ENCODE measurements around the gene CD248.

CD248 gene

DNA sequence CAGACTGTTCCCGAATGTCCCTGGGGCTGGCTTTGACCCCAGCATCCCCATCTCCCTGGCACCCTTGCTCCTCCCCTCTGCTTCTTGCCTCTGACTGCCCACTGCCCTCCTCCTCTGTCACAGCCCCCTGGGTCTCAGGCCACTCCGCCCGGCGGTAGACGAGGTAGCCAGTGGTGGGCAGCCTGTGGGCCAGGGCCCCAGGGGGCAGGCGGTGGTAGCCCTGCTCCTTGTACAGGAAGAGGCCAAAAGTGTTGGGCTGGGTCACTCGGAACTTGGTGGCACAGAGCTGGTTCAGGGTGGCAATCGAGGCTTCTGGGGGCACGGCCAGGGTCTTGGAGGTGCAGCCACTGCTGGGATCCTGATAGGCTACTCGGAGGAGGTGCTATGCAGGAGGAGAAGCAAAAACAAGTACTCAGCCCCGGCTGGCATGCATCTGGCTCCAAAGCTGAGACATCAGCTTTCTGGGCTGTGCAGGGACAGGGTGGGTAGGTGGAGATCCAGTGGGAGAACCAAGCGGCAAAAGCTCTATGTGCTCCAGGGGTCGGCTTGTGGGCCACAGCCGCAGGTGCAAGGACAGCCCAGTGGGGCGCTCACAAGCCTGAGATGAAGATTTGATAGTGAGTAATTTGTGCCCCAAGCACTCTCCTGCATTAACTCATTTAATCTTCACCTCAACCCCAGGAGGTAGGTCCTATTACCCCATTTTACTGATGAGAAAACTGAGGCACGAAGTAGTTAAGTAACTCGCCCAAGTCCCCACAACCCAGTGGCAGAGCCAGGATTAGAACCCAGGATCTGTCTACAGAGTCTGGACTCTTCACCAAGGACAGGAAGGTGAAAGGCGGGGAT is 15.8 kb upstream of the CD248 start:
- no peak overlapping the region for H3K9ac ChIP-seq (ENCODE audit: low read length)
- no peaks in the 10 kb centered on the region for H3K9me3 ChIP-seq (ENCODE audit: low read length)
- no peak overlapping the region for H3K4me3 ChIP-seq (ENCODE audit: low read depth in 1 of 2, low read length in 2 of 2)
- H3K27me3 ChIP-seq (ENCODE audit: control insufficient read depth in 1 of 2, insufficient read depth in 2 of 2, low read length in 2 of 2) = peaks cover 0 to 8% of the 10 kb centered on the region in 2 donors
- H3K36me3 ChIP-seq (ENCODE audit: insufficient read depth, low read length) = peaks cover 6% of the 10 kb centered on the region
- H3K27ac ChIP-seq (ENCODE audit: low read depth, low read length) = no peak overlapping the region
- peaks cover 23% of the 10 kb centered on the region for H3K4me1 ChIP-seq (ENCODE audit: insufficient read depth, low read length)

DNA sequence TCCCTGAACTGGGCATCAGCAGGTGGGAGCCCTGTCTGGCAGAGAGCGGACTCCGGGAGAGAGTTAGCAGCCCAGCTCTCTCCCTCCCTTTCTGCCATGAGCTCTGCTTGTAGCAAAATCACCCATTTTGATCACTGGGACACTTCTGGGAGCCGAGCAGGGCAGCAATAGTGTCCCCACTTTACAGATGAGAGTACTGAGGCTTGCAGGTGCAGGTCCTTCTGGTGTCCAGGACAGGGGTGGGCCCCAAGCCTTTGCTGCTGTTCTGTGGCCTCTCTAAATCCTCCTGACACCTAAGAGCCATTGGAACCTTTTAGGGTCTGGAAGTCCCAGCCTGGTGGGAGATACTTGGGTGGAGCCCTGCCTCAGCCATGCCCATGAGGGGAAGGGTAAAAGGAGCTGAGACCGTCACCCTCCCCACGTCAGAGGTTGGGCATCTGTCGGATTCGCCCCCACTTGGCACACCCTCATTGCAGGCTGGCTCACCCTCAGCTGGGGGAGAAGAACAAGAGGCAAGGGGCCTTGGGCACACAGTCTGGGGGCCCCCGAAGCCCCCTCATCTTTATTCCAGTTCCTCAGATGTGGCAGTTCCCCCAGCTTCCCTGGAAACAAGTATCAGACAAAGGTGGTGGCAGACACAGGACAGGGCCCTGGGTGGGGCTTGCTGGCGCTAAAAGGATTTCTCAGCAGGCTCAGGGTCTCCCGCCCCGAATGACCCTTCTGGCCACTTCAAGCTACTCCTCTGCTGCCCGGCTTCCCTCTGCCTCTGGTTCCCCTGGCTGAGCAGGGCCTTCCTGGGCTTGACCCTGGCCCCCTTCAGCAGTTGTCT is 14.9 kb upstream of the CD248 start:
- no peak overlapping the region for H3K4me3 ChIP-seq (ENCODE audit: low read depth in 1 of 2, low read length in 2 of 2)
- no peaks in the 10 kb centered on the region for H3K9me3 ChIP-seq (ENCODE audit: low read length)
- H3K27me3 ChIP-seq (ENCODE audit: control insufficient read depth in 1 of 2, insufficient read depth in 2 of 2, low read length in 2 of 2) = peaks cover 0 to 8% of the 10 kb centered on the region in 2 donors
- no peaks in the 10 kb centered on the region for H3K36me3 ChIP-seq (ENCODE audit: insufficient read depth, low read length)
- peaks cover 27% of the 10 kb centered on the region for H3K4me1 ChIP-seq (ENCODE audit: insufficient read depth, low read length)
- no peak overlapping the region for H3K27ac ChIP-seq (ENCODE audit: low read depth, low read length)
- H3K9ac ChIP-seq (ENCODE audit: low read length) = no peak overlapping the region

DNA sequence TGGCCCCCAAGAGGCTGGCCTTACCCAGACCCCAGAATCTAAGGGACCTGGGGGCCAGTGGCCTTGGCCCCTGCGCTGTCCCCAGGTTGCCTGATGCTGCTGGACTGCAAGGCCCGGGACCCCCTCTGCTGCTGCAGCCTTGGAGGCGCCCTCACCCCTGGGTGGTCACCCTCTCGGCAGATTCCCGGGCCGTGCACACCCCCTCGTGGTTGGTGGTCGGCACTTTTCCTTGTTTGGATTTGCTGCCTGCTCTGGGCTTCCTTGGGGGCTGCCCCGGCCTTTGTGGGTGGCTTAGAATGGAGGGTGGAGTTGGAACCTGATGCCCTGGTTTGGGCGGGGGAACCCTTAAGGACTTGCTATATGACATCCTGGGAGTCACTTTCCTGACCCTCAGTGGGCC is 14.1 kb upstream of the CD248 start:
- H3K36me3 ChIP-seq (ENCODE audit: insufficient read depth, low read length) = no peaks in the 10 kb centered on the region
- peaks cover 0 to 8% of the 10 kb centered on the region in 2 donors for H3K27me3 ChIP-seq (ENCODE audit: control insufficient read depth in 1 of 2, insufficient read depth in 2 of 2, low read length in 2 of 2)
- no peak overlapping the region for H3K27ac ChIP-seq (ENCODE audit: low read depth, low read length)
- no peaks in the 10 kb centered on the region for H3K9me3 ChIP-seq (ENCODE audit: low read length)
- no peak overlapping the region for H3K9ac ChIP-seq (ENCODE audit: low read length)
- no peak overlapping the region for H3K4me3 ChIP-seq (ENCODE audit: low read depth in 1 of 2, low read length in 2 of 2)
- H3K4me1 ChIP-seq (ENCODE audit: insufficient read depth, low read length) = peaks cover 24% of the 10 kb centered on the region

DNA sequence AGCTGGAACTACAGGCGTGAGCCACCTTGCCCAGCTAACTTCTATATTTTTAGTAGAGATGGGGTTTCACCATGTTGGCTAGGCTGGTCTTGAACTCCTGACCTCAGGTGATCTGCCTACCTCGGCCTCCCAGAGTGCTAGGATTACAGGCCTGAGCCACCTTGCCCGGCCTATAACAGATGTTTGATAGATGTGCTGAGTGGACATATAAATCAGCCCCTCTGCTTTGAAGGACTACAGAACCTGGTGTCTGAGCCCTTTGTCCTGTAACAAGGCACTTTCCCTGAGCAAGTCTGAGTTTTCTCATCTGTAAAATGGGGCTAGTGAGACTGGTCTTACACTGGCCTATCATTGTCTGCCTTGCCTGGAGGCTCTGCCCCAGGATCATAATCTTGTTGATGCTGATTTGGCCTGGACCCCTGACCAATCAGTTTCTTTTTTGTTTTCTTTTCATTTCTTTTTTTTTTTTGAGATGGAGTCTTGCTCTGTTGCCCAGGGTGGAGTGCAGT is 12.4 kb upstream of the CD248 start:
- Histone ChIP-seq H3K9ac (ENCODE audit: low read length) (no peak overlapping the region), H3K4me3 (ENCODE audit: low read depth in 1 of 2, low read length in 2 of 2) (no peak overlapping the region), H3K27ac (ENCODE audit: low read depth, low read length) (no peak overlapping the region), H3K36me3 (ENCODE audit: insufficient read depth, low read length) (no peaks in the 10 kb centered on the region), H3K27me3 (ENCODE audit: control insufficient read depth in 1 of 2, insufficient read depth in 2 of 2, low read length in 2 of 2) (peaks cover 0 to 8% of the 10 kb centered on the region in 2 donors), H3K4me1 (ENCODE audit: insufficient read depth, low read length) (peaks cover 24% of the 10 kb centered on the region), H3K9me3 (ENCODE audit: low read length) (no peaks in the 10 kb centered on the region)

DNA sequence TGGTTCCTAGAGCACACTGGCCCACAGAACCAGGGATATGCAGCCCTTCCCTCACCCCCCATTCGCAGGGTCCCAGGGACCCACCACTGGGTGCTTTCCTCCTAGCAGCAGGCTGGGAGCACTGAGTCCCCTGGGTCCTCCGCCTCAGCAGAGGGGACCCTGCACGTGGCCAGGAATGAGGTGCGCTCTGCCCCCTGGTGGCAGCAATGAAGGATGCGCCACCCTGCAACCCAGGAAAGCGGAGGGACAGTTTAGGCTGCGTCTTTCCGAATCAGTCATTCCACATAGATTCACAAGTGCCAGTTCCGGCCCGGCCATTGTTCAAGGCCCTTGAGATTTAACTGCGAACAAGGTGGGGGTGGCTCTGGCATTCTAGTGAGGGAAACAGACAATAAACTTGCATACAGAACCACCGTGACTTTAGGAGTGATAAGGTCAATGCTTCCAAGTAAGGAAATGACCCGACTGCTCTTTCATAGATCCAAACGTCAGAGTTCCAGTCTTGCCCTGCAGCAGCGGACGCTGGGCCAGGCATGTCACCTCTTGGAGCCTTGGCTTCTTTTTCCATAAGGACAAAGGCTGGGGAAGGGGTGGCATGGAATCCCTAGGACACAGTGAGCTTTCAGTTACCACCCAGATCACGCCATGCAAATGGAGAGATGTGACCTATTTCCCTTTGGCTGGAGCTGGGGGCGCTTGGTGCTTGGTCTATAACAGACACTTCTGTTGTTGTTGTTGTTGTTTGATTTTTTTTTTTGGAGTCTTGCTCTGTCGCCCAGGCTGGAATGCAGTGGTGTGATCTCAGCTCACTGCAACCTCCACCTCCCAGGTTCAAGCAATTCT is 11.7 kb upstream of the CD248 start:
- no peak overlapping the region for H3K27ac ChIP-seq (ENCODE audit: low read depth, low read length)
- no peaks in the 10 kb centered on the region for H3K36me3 ChIP-seq (ENCODE audit: insufficient read depth, low read length)
- peaks cover 24% of the 10 kb centered on the region for H3K4me1 ChIP-seq (ENCODE audit: insufficient read depth, low read length)

DNA sequence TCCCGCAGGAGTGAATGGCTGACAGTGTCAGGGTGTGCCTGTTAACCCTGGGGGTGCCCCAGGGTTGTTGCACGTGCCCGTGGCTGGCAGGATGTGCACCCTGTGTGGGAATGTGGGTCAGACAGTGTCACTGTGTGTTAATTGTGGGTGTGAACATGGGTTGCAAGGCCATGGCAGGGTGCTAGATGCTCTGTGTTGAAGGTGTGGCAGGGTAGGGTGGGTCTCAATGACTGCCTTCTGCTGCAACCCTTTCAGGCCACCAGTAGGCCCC is 11.1 kb upstream of the CD248 start:
- Histone ChIP-seq H3K4me3 (ENCODE audit: low read depth in 1 of 2, low read length in 2 of 2) (no peak overlapping the region), H3K36me3 (ENCODE audit: insufficient read depth, low read length) (no peaks in the 10 kb centered on the region), H3K27ac (ENCODE audit: low read depth, low read length) (no peak overlapping the region), H3K27me3 (ENCODE audit: control insufficient read depth in 1 of 2, insufficient read depth in 2 of 2, low read length in 2 of 2) (no peaks in the 10 kb centered on the region), H3K4me1 (ENCODE audit: insufficient read depth, low read length) (peaks cover 24% of the 10 kb centered on the region), H3K9me3 (ENCODE audit: low read length) (no peaks in the 10 kb centered on the region), H3K9ac (ENCODE audit: low read length) (no peak overlapping the region)

More for the DNA sequence above, 11.7 kb upstream of the CD248 start:
- Histone ChIP-seq H3K9me3 (ENCODE audit: low read length) (no peaks in the 10 kb centered on the region), H3K9ac (ENCODE audit: low read length) (no peak overlapping the region), H3K27me3 (ENCODE audit: control insufficient read depth in 1 of 2, insufficient read depth in 2 of 2, low read length in 2 of 2) (peaks cover 0 to 5% of the 10 kb centered on the region in 2 donors), H3K4me3 (ENCODE audit: low read depth in 1 of 2, low read length in 2 of 2) (peak overlapping the region in 1 of 2 donors; percentile 10)

DNA sequence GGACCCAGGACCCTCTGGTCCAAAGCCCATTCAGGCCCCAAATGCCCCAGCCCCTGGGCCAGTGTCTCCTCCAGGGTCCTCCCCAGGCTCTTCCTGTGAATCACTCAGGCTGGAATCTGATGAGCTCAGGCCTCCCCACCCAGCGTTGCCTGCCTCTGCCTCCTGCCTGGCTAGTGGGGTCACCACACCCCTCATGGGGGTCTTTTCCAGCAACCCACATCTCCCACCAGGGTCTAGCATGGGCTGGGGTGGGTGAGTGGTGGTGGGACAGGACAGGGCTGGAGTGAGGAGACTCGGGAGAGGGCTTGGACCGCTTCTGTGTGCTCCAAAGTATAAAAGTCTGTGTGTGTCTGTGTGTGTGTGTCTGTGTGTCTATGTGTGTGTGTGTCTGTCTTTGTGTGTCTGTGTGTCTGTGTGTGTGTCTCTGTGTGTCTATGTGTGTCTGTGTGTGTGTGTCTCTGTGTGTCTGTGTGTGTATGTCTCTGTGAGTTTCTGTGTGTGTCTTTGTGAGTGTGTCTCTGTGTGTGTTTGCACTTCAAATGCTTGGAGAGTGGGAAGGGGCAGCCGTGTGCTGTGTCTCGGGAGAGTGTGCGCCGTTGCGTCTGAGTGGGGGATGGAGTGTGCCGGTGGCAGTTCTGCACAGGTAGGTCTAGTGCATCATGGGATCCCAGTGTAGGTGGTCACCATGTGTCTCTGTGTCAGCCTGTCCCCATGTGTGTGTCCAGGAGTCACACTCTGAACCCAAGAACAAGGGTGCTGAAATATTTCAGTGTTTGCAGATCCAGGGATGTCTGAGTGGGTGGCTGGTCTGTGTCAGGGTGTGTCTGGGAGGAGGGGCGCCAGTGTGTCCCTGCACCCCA is 10.6 kb upstream of the CD248 start:
- Histone ChIP-seq H3K4me3 (ENCODE audit: low read depth in 1 of 2, low read length in 2 of 2) (no peak overlapping the region), H3K36me3 (ENCODE audit: insufficient read depth, low read length) (no peaks in the 10 kb centered on the region), H3K27ac (ENCODE audit: low read depth, low read length) (peak overlapping the region; percentile 19), H3K4me1 (ENCODE audit: insufficient read depth, low read length) (peaks cover 24% of the 10 kb centered on the region), H3K9ac (ENCODE audit: low read length) (no peak overlapping the region), H3K27me3 (ENCODE audit: control insufficient read depth in 1 of 2, insufficient read depth in 2 of 2, low read length in 2 of 2) (no peaks in the 10 kb centered on the region), H3K9me3 (ENCODE audit: low read length) (no peaks in the 10 kb centered on the region)

DNA sequence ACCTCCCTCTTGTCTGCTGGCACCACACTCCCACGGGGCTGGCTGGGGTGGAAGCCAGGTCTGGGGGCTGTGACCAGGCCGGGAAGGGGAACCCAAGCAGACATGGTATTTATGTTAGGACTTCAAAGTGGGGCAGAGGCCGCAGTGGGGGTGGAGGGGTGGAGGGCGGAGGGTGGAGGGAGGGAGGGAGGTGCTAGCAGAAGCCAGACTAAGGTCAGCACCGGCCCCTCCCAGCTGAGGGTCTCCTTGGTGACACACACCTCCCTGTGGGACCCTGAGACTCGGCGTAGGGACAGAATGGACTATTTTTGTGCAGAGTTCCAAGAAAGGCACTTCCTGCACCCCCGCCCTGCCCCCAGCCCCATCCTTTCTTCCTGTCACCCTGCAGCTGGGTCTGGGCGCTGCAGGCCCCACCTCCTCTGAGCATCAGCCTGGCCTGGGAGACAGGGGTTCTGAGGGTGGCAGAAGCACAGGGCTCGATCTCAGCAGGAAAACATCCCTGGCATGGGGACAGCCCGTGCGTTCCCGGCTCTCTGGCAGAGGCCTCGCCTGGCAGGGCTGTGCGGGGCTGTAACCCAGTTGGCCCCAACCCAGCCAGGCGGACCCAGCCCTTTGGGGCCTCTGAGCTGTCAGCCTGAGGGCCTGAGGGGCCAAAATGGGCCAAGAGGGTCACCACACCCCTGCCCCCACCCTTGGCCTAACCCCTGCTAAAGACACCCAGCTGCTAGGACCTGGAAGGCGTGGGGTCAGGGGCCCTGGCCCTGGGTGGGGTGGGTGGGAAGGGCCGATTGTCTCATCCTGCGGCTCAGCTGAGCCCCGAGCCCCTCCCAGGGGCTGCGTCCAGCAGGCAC is 9.6 kb upstream of the CD248 start:
- Histone ChIP-seq H3K27me3 (ENCODE audit: control insufficient read depth in 1 of 2, insufficient read depth in 2 of 2, low read length in 2 of 2) (no peaks in the 10 kb centered on the region), H3K4me1 (ENCODE audit: insufficient read depth, low read length) (peaks cover 29% of the 10 kb centered on the region), H3K9ac (ENCODE audit: low read length) (no peak overlapping the region), H3K4me3 (ENCODE audit: low read depth in 1 of 2, low read length in 2 of 2) (no peak overlapping the region), H3K27ac (ENCODE audit: low read depth, low read length) (peak overlapping the region; percentile 19), H3K36me3 (ENCODE audit: insufficient read depth, low read length) (no peaks in the 10 kb centered on the region), H3K9me3 (ENCODE audit: low read length) (no peaks in the 10 kb centered on the region)

DNA sequence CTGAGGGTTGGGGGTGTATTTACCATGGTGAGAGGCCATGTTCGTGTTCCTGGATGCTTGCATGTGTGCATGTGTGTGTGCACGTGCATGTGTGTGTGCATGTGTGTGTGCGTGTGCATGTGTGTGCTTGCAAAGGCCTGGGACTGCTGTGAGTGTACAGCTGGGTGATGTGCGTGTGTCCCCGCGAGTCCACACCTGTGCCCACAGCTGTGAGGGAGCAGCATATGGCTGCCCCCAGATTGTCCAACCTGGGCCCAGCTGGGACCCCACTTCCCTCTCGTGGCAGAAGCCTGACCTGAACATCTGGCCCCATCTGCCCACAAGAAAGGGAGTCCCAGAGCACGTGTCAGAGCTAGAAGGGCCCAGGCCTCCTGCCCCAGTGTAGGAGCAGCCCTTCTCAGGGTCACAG is 8.4 kb upstream of the CD248 start:
- no peaks in the 10 kb centered on the region for H3K36me3 ChIP-seq (ENCODE audit: insufficient read depth, low read length)
- no peak overlapping the region for H3K27ac ChIP-seq (ENCODE audit: low read depth, low read length)
- H3K9me3 ChIP-seq (ENCODE audit: low read length) = no peaks in the 10 kb centered on the region
- H3K9ac ChIP-seq (ENCODE audit: low read length) = no peak overlapping the region
- H3K4me1 ChIP-seq (ENCODE audit: insufficient read depth, low read length) = peaks cover 29% of the 10 kb centered on the region
- H3K4me3 ChIP-seq (ENCODE audit: low read depth in 1 of 2, low read length in 2 of 2) = no peak overlapping the region
- no peaks in the 10 kb centered on the region for H3K27me3 ChIP-seq (ENCODE audit: control insufficient read depth in 1 of 2, insufficient read depth in 2 of 2, low read length in 2 of 2)

DNA sequence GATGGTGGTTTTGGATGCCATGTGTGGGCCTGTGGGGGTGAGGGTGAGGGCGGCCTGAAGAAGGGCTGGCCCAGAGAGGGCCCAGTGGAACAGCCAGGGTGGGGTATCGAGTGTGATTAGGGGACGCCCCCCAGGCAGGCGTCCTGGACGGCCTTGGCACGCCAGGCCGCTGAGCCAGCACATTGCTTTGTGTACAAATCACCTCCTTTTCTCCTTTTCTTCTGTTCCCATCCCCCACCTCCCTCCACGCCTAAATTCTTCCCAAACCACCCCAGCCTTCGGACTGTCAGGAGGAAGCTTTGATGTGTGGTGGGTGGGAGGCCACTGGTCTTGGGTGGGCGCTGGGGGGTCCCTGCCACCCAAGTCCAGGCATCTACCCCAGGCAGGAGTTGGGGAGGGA is 7.8 kb upstream of the CD248 start:
- Histone ChIP-seq H3K27me3 (ENCODE audit: control insufficient read depth in 1 of 2, insufficient read depth in 2 of 2, low read length in 2 of 2) (no peaks in the 10 kb centered on the region), H3K27ac (ENCODE audit: low read depth, low read length) (no peak overlapping the region), H3K4me1 (ENCODE audit: insufficient read depth, low read length) (peaks cover 29% of the 10 kb centered on the region), H3K9ac (ENCODE audit: low read length) (no peak overlapping the region), H3K4me3 (ENCODE audit: low read depth in 1 of 2, low read length in 2 of 2) (no peak overlapping the region), H3K36me3 (ENCODE audit: insufficient read depth, low read length) (no peaks in the 10 kb centered on the region), H3K9me3 (ENCODE audit: low read length) (no peaks in the 10 kb centered on the region)

Data from muscle layer of colon (tissue), 2 donors.